ENCODE data around the gene NGFR. TPM values are rescaled to one million over a fixed set of nuclear protein-coding genes. Genes with fewer than 3 reads are reported as not detected.
"Not testable (repeated sequence)": the region's sequence is repeated elsewhere in the genome, so short reads cannot be mapped to it uniquely, and the experiment has no call there.

Gene NGFR
- total and polyA plus RNA-seq, 9 donors: 0.35 to 13.2 (median 3.4) TPM

DNA sequence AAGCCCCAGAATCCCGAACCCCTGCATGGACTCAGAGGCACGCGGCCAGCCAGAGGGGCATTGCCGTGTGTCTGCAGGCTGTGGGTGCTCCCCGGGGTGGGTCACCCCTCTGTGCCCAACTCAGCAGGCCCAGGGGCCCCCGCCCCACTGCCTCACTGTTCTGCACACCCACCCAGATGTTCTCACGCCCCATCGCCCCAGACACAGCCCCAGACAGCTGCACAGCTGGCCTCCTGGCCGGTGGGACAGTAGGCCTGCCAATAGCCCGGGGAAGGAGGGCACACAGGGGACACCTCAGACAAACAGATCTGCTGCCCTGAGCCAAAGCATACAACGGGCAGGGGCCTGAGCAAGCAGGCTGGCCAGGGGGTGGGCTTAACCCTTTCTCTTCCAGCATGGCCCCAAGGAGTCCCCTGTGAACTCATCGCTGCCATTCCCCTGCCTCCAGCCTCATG lies 53.0 kb downstream of the NGFR start:
- TF ChIP-seq CTCF (IDR thresholded peaks at IDR 0.05) (no peak), POLR2A (IDR thresholded peaks at IDR 0.05) (no peak), EP300 (IDR thresholded peaks at IDR 0.05) (no peak)
- intact Hi-C loops (cut with DNase I): loop anchor here in 1 of 4 donors (10.0 kb wide), 1 partner anchor 233 kb away; no protein-coding TSS in a partner anchor
- Histone ChIP-seq H3K4me3 (no peak overlapping the region), H3K4me1 (ENCODE audit: insufficient read depth) (no peaks in the 10 kb centered on the region), H3K36me3 (no peaks in the 10 kb centered on the region), H3K27ac (no peak overlapping the region), H3K27me3 (no peaks in the 10 kb centered on the region), H3K9me3 (no peaks in the 10 kb centered on the region)
- WGBS, 3 donors: 53 to 64% (median 54%) methylated on average over 10 to 12 of the region's 12 CpGs
- DNase-seq: no peak

DNA sequence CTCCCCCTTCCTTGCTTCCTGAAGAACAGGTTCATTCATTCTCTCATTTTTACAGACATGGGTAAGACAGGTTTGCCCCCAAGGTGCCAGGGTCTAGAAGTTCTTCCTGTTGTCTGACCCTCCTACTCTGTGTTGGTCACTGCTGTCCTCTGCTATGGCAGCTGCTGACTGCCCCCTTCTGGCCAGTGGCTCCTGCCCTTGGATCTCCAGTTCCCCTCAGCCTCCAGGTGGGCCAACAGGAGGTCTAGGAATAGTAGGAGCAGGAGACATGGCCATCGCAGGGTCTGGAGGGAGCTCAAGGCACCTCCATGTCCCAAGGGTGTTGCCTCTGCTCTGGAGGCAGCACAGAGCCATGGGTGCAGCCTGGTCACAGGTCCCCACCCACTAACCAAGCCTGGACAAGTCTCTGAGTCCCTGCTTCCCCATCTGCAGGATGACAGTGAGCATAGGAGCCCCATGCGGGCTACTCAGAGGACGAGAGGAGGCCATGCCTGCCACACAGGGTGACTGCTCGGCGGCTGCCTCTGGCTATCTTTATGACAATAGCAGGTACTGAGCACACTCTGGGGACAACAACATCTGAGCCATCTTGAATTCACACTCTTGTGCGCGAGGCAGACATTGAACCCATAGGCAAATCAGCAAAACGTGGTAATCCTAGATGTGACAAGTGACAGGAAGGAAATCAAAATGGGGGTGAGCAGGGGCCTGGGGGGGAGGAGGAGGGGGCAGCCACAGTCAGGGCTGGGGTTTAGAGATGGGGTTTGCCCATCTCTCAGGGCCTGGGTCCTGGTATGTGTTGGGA lies 53.6 kb downstream of the NGFR start:
- Histone ChIP-seq H3K36me3 (no peaks in the 10 kb centered on the region), H3K27me3 (no peaks in the 10 kb centered on the region), H3K4me3 (no peak overlapping the region), H3K4me1 (ENCODE audit: insufficient read depth) (no peaks in the 10 kb centered on the region), H3K9me3 (no peaks in the 10 kb centered on the region), H3K27ac (no peak overlapping the region)
- no peak for DNase-seq
- 85 to 92% (median 87%) methylated on average over 8 of the region's 8 CpGs for WGBS, 3 donors
- TF ChIP-seq EP300 (IDR thresholded peaks at IDR 0.05): no peak
- intact Hi-C loops (cut with DNase I): loop anchor here in 1 of 4 donors (10.0 kb wide), 1 partner anchor 234 kb away; no protein-coding TSS in a partner anchor

DNA sequence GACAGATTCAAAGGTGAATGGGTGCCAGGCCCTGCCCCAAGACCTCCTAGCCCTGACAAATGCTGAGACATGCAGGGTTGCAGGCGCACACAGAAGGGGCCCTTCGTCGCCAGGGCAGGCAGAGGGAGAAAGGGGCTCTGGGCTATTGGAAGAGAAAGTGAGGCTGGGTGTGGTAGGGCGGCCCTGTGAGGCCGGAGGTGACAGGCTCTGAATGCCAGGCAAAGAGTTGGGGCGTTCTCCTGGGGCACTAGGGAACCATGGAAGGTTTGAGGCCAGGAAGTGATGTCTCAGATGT lies 54.2 kb downstream of the NGFR start:
- H3K27me3 ChIP-seq: no peaks in the 10 kb centered on the region
- no peak for DNase-seq
- intact Hi-C loops (cut with DNase I): loop anchor here in 1 of 4 donors (10.0 kb wide), 1 partner anchor 234 kb away; no protein-coding TSS in a partner anchor
- no peaks in the 10 kb centered on the region for H3K9me3 ChIP-seq
- H3K36me3 ChIP-seq: no peaks in the 10 kb centered on the region
- H3K4me1 ChIP-seq (ENCODE audit: insufficient read depth): no peaks in the 10 kb centered on the region
- TF ChIP-seq EP300 (IDR thresholded peaks at IDR 0.05) (no peak), POLR2A (IDR thresholded peaks at IDR 0.05) (no peak), CTCF (IDR thresholded peaks at IDR 0.05) (no peak)
- H3K4me3 ChIP-seq: no peak overlapping the region
- H3K27ac ChIP-seq: no peak overlapping the region
- WGBS, 3 donors: 91 to 97% (median 96%) methylated on average over 6 of the region's 6 CpGs

DNA sequence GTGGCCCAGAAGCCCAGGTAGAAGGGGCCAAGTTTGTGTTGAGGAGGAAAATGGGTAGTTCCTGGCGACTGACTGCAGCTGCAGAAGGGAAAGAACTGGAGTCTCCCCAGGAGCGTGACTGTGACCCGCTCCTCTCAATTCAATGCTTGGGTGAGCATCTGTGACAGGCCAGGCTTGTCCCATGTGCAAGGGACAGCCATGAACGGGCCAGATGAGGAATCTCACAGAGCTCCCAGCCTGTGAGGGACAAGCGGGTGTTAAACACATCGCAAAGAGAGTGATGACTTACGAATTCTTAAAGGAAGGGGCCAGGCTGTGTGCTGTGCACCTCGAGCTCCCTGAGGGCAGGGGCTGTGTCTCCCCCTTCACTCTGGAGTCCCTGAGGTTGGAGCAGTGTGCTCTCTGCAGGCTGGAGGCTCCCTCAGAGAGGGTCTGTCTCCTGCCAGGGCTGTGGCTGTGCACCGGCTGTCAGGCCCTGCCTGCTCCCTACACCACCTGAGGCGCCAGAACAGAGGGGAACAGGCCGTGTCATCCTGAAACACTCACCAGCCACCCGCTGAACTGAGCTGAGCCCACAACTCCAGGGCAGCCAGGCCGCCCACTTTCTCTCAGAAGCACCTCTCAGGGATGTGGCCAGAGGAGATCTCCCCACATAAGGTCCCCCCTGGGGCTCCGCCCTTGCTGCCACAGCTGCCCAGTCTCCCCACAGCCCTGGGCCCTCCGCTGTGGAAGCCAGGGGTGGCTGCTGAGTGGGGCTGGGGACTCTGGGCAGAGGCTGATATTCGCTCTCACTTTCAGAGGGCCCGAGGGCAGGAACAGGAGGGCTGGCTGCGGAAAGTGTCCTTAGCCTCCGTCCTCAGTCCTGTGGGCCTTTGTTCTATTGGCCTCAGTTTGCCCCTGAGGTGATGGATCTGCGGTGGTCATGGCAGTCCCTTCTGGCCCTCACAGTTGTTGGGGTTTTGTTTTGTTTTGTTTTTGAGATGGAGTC lies 54.9 kb downstream of the NGFR start:
- Histone ChIP-seq H3K27ac (no peak overlapping the region), H3K27me3 (no peaks in the 10 kb centered on the region), H3K4me1 (ENCODE audit: insufficient read depth) (no peaks in the 10 kb centered on the region), H3K9me3 (no peaks in the 10 kb centered on the region), H3K36me3 (no peaks in the 10 kb centered on the region), H3K4me3 (no peak overlapping the region)
- DNase-seq: no peak
- TF ChIP-seq POLR2A (IDR thresholded peaks at IDR 0.05) (no peak), EP300 (IDR thresholded peaks at IDR 0.05) (no peak), CTCF (IDR thresholded peaks at IDR 0.05) (no peak)
- intact Hi-C loops (cut with DNase I): loop anchor here (10.0 kb wide), 3 partner anchors 115 to 235 kb away; no protein-coding TSS in a partner anchor
- WGBS, 3 donors: 93 to 94% (median 94%) methylated on average over 20 of the region's 20 CpGs

DNA sequence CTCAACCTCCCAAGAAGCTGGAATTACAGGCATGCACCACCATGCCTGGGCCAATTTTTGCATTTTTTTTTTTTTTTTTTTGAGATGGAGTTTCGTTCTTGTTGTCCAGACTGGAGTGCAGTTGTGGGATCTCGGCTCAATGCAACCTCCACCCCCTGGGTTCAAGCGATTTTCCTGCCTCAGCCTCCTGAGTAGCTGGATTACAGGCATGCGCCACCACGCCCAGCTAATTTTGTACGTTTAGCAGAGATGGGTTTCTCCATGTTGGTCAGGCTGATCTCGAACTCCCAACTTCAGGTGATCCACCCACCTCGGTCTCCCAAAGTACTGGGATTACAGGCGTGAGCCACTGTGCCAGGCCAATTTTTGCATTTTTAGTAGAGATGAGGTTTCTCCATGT lies 55.7 kb downstream of the NGFR start:
- 92 to 99% (median 92%) methylated on average over 9 of the region's 9 CpGs for WGBS, 3 donors
- intact Hi-C loops (cut with DNase I): loop anchor here (10.0 kb wide), 3 partner anchors 116 to 236 kb away; no protein-coding TSS in a partner anchor

More for the DNA sequence above, 55.7 kb downstream of the NGFR start:
- not testable (repeated sequence) for DNase-seq; H3K27ac ChIP-seq; H3K4me3 ChIP-seq; H3K36me3 ChIP-seq; H3K27me3 ChIP-seq; H3K9me3 ChIP-seq; H3K4me1 ChIP-seq (ENCODE audit: insufficient read depth)

All from ovary (tissue), 9 donors.